Dermis blood vessel endothelial cell (primary cell): ENCODE data around the gene CCDC91. TPM values are rescaled to one million over a fixed set of nuclear protein-coding genes. Genes with fewer than 3 reads are reported as not detected.
A peak's percentile ranks its signal among the peaks of the same experiment; 100 is the strongest.

Source experiments
- DNase-seq: peaks from one replicate; pipeline ENCODE4 v3.0.0; 2010
- total RNA-seq: library from RNA; depleted of rRNA; stranded (reverse); fragments of >200 nt; gene quantifications from 2 replicates; pipeline ENCODE4 v1.2.3, GENCODE V29; 2014

Gene CCDC91
- total RNA-seq = 8.3 and 12.6 TPM in 2 replicates

DNA sequence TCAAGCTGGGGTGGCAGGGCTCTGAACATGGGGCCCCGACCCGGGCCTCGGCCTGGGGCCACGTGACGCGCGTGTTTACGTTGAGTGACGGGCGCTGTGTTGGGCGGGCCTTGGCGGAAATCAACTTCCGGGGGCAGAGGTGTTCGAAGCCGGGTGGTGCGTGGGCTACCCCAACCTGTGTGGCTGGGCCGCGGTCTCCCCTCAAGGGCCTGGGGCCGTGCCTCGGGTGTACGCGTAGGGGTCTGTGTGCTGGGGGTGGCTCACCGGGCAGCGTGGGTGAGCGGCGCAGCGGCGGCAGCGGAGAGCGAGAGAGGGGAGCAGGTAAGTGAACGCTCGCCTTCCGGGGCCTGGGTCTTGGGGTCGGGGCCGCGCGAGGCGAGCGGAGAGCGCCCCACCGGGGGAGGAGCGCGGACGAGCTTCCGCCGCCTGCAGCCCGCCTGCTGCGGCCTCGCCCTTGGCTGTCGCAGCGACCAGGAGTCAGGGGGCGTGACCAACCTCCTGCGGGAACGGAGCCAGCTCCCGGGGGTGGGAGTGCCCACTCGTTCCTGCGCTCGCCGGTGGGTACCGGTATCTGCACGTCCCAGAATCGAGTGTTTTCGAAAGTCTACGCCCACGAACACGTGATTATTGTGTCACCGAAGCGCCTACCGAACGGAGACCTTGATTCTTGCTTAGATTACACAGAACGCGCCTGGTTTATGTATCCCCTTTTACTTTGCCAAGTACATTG, at the start of gene CCDC91:
Gene CCDC91, plus strand, starts transcription at position 136 of the 730 bp plus-strand sequence. CDS start 66,760 bp downstream, outside the sequence.
- DNase-seq = peak; percentile 80

DNA sequence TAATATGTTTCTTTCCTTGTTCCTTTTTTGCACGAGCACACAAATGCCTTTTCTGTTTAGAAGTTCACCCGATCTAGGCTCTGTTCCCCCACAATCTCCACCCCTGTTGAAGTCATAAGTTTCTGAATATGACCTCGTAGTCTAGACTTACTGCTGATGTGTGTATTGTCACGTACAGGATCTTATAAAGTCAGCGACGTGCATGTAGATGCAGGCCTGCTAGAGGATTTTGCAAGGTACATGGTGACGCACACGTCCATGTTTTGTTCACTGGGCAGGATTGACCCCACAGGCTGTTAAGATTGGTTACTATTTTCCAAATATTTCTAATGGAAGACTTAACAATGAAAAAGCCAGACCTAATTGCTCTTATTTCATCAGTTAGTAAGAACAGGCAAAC, 46.2 kb upstream of the CCDC91 start:
- no peak for DNase-seq

DNA sequence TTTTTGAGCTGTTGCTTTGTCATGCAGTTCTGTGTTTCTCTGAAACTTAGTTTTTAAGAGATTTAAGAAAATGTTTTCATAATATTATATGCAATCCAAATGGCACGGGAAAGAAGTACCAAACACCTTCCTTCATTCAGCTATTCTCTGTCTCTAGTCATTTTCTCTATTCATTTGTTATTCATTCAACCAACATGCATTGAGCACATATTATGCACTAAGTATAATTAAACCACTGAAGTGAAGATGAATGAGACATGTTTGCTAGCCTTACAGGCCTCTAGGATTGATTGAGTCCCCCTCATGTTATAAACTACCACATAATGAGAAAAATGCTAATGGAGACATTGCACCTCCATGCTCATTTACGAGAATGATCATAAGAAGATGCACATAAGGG, 45.7 kb upstream of the CCDC91 start:
- DNase-seq = no peak

- DNase-seq = peak; percentile 15
These were observed 45.0 kb upstream of the CCDC91 start for GRCh38 chr12:28145216-28145615.

DNA sequence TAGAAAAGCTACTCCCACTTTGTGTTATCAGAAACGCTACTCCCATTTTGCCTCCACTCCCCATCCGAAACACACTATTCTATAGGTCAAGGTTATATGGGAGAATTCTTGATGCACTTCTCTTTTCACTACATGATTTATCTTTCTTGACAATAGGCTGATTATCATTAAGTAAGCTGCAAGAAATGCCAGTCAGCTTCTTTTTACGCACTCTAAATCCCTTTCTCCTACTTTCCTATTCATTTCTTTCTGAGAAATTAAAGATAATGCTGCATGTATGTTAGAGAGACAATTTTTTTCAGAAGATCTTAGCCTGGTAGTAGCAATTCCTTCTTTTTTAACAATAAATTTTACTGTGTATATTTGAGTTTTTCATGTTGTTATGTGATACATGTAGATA, 41.0 kb upstream of the CCDC91 start:
- no peak for DNase-seq

GRCh38 chr12:28156362-28156761, 33.9 kb upstream of the CCDC91 start:
- no peak for DNase-seq

- no peak for DNase-seq
These were observed 33.5 kb upstream of the CCDC91 start for GRCh38 chr12:28156804-28157203.

DNA sequence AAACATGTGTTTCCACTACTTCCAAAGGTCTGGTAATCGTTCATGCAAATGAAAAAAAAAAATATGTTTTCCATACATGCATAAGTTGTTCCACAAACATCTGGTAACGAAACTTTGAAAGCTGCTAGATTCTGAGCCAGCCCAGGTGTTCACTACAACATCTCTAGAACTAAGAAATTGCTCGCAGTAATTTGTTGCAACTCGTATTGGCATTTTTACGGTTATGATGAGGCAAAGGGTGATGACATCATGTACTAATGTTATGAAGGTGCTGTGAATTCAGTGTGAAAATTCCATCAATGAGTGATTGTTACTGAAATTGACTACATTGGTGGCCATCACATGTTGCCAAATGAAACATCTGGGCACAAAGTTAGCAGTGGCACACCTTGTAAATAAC, 31.9 kb upstream of the CCDC91 start:
- no peak for DNase-seq

DNA sequence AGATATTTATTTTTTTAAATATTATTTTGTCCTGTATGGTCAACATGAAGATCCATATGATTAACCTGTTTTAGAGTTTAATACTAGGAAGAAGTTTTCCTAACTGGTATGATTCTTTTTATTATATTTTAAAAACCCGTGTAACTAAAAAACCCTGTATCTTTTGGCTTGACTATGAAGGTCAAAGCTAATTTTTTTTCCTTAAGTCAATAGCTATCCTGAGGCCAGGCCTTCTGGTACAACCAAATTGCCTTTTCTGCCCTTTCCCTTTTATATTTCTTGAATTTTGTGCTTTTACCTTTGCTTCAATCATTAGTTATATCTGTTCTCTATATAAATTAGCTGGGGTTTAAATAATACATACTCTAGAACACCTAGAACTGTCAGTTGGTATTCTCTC, 30.6 kb upstream of the CCDC91 start:
- DNase-seq = no peak

DNA sequence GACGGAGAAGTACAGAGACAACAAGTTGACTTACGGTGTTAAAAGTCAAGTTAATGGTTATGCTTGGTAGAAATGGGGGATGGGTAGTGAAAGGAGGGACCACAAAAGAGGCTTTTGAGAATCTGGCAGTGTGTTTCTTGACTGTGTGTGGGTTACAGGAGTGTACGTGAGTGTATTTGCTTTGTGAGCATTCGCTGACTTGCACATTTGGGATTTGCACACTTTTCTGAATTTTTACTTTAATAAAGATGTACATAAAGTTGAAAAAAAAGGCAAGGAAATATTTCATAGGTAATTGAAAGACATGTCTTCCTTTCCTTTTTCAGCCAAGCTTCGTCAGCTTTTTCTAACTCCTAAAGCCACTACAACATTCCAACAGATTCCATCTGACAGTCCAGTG, 28.6 kb upstream of the CCDC91 start:
- no peak for DNase-seq

GRCh38 chr12:28162697-28163096, 27.6 kb upstream of the CCDC91 start:
- no peak for DNase-seq

- no peak for DNase-seq
These were observed 25.5 kb upstream of the CCDC91 start for GRCh38 chr12:28164644-28165275.

- no peak for DNase-seq
These were observed 22.2 kb upstream of the CCDC91 start for GRCh38 chr12:28167981-28168485.

GRCh38 chr12:28171356-28172060, 18.7 kb upstream of the CCDC91 start:
- no peak for DNase-seq

DNA sequence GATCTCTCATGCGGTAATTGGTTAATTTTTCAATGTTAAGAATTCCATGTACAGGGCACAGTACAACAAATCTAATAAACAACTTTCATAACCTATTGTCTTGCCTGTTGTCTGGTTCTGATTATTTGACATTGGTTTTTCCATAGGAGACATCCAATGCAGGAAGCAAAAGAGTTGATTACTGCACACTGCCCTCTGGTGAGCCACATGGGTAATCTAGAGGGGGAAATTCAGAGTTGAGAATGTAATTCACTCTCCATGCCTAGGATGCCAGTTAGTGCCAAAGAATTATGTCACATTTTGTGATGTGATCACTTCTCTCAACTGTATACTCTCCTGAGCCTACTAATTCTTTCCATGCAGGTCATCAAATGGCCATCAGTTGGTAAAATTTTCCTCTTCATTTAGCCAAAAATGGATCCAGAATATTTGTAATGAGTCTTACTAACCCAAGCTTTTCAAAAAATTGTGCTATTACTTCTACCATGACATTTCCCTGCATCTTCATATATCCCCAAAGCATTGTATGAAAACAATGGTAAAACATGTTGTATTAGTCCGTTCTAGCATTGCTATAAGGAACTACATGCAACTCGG, 17.7 kb upstream of the CCDC91 start:
- peak; percentile 79 for DNase-seq

DNA sequence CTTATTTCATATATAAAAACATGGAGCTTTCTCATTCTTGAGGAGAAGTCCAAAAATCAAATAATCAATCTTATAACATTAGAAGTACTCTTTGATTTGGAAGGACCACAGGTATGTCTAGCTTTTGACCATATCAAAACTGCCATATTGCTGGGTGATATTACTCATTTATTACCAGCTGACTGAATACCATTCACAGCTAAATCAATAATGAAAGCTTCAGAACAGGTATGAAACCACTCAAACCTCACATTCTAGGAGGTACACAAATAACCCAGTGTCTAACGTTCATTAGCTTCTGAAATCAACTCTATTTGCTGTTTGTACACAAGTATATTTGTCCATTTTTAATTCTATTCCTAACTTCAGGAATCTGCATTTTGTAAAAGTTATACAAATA, 16.8 kb upstream of the CCDC91 start:
- DNase-seq = no peak

DNA sequence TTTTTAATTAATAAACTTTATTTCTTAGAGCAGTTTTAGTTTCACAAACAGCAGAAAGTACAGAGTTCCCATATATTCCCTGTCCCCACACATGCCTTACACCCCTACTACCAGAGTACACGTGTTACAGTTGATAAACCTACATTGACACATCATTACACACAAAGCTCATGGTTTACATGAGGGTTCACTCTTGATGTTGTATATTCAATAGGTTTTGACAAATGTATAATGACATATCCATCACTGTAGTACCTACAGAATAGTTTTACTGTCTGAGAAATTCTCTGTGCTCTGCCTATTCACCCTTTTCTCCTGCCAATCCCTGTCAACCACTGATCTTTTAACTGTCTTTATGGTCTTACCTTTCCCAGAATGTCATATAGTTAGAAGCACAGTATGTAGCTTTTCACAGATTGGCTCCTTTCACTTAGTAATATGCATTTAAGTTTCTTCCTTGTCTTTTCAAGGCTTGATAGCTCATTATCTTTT, 15.1 kb upstream of the CCDC91 start:
- DNase-seq = no peak

GRCh38 chr12:28176295-28176694, 14.0 kb upstream of the CCDC91 start:
- DNase-seq = no peak

- DNase-seq = no peak
These were observed 12.8 kb upstream of the CCDC91 start for GRCh38 chr12:28177461-28177860.

DNA sequence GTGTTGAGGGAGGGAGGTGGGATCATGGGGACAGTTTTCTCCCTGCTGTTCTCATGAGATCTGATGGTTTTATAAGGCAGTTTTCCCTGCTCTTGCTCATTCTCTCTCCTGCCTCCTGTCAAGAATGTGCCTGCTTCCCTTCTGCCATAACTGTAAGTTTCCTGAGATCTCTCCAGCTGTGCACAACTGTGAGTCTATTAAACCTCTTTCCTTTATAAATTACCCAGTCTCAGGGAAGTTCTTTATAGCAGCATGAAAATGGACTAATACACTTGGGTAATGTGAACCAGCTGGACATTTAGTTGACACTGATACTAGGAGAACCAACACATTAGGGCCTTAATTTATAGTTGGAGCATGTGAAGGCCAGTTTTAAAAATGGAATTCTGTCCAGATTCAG, 12.4 kb upstream of the CCDC91 start:
- no peak for DNase-seq

DNA sequence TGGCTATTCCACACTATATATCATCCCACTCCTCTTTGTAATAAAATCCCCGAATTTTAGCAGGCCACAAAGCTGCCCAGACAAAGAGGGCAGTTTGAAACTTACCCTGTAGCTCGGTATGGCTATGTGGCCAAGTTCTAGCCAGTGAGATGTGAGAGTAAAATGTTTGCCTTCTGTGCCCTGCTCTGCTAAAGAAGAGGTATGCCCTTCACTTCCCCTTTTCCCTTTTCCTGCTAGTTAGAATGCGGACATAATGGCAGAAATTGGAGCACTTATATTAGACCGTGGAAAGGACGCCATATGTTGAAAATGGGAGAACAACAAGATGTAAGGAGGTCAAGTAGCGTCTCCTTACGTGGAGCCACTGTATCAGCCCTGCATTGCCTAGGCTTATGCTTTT, 11.5 kb upstream of the CCDC91 start:
- no peak for DNase-seq

GRCh38 chr12:28180786-28181185, 9.5 kb upstream of the CCDC91 start:
- DNase-seq = no peak

- DNase-seq = no peak
These were observed 5.9 kb upstream of the CCDC91 start for GRCh38 chr12:28184375-28184774.
